Tibial nerve (tissue), 4 donors: ENCODE measurements around the gene SPEM2. TPM values are rescaled to one million over a fixed set of nuclear protein-coding genes. Genes with fewer than 3 reads are reported as not detected.

Experiments
- DNase-seq, 2 donors: peaks; one replicate each; pipeline ENCODE4 v3.0.0-alpha.2; 2019; ENCODE audit warnings: low spot score in 2 of 2
- H3K27ac ChIP-seq, 4 donors: fragments of 200-600 bp; sonication (generic) in 3 of 4; one replicate each; pipeline ENCODE4 v1.5.1; 2017 to 2019; ENCODE audit warnings: mild to moderate bottlenecking in 1 of 4
- H3K27me3 ChIP-seq, 2 donors: fragments of 200-600 bp; sonication (generic) in 1 of 2; one replicate each; pipeline versions ENCODE4 v1.5.1 to v1.6.0; 2017 to 2019
- H3K36me3 ChIP-seq, 3 donors: fragments of 200-600 bp; sonication (generic); one replicate each; pipeline ENCODE4 v1.5.1; 2018 to 2019
- H3K4me1 ChIP-seq, 4 donors: fragments of 200-600 bp; sonication (generic) in 3 of 4; one replicate each; pipeline ENCODE4 v1.5.1; 2017 to 2019
- H3K4me3 ChIP-seq, 4 donors: fragments of 200-600 bp; sonication (generic) in 3 of 4; one replicate each; pipeline ENCODE4 v1.5.1; 2017 to 2019; ENCODE audit warnings: mild to moderate bottlenecking in 1 of 4, moderate library complexity in 1 of 4
- H3K9me3 ChIP-seq, 4 donors: fragments of 200-600 bp; sonication (generic) in 3 of 4; one replicate each; pipeline ENCODE4 v1.5.1; 2017 to 2019
- CTCF ChIP-seq, 5 experiments: fragments of 200-600 bp in 3 of 5; fragments of 450-650 bp in 2 of 5; sonication (generic) in 3 of 5; IDR thresholded peaks; one replicate each; pipeline ENCODE4 v1.5.1; 2016 to 2019; ENCODE audit warnings: antibody characterized with exemption in 5 of 5, mild to moderate bottlenecking in 3 of 5, moderate library complexity in 2 of 5
- EP300 ChIP-seq, 2 donors: sonication (generic); formaldehyde crosslinking; IDR thresholded peaks; one replicate each; pipeline ENCODE4 v1.6.1; 2017; ENCODE audit warnings: antibody characterized with exemption in 2 of 2, mild to moderate bottlenecking in 1 of 2
- POLR2A ChIP-seq, 2 donors: fragments of 450-650 bp; IDR thresholded peaks; one replicate each; pipeline ENCODE4 v1.6.1; 2017; ENCODE audit warnings: antibody characterized with exemption in 2 of 2, mild to moderate bottlenecking in 2 of 2, moderate library complexity in 2 of 2
- WGBS, 2 donors: methylation state at CpG; one replicate each; pipeline ENCODE4 v1.1.5; 2018; 5-methylcytosine and 5-hydroxymethylcytosine counted together
- total RNA-seq, 4 donors: library from RNA; depleted of rRNA; stranded (reverse); fragments of >200 nt; gene quantifications; one replicate each; pipeline ENCODE4 v1.1.0, GENCODE V29; 2016

SPEM2 gene
- total RNA-seq, 4 donors from 2014 or later, result not detected

DNA sequence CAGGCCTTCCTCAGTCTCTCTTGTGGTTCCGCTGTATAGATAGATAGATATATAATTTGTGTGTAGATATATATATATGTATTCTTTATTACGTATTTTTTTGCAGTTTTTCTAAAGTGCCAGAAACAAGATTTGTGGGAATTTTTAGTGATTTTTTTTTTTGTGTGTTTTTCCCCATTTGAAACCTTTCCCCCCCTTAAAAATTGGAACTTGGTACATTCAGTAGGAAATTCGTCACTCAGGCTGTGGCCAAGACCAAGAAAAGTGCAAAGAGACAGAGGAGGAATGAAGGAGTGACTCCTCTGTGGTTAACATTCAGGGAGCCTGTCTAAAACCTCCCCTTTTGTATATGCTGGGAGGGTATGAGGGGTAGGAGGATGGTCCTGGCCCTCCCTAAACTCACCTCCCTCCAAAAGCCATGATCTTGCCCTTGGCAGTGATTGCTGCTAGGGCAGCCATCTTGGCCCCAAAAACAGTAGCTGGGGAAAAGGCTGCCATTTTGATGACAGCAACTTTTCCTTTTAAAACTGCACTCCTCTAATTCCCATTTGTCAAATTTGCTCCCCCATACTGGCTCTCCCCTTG, 34.6 kb downstream of the SPEM2 start:
- peaks cover 0 to 39% (median 9%) of the 10 kb centered on the region in 3 donors for H3K36me3 ChIP-seq

DNA sequence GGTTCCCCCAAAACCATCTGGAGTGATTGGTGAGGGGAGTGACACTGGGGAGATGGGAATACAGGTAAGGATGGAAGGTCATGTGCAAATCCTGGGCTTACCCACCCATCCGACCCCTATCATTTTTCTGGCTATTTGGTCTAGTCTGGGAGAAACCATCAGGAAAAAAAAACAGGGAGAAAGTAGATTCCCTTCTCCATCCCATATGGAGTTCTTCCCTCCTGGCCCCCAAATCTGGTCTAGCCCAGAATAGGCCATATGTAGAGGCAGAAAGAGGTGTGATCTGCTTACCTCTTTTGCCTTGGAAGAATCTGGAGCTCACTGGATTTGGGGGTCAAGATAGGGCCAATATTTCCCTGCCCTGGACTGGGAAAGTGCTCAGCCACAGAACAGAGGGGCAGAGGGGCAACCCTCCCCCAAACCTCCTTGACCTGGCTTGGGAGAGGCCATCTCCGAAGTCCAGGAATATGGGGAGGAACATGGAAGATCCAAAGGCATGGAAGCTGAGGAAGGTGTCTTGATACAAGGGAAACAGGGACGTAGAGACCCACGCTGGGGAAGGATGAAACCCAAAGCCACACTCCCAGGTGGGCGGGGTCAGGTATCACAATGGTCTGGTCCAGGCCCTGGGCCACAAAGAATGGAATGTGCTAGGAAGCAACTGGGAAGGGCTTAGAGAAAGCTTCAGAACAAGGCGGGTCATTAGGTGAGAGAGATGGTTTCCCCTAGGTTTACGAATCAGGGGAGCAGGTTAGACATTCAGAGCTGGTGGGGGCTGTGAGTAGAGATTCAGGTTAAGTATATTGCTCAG, 35.6 kb downstream of the SPEM2 start:
- Histone ChIP-seq H3K36me3 (peaks cover 0 to 49% (median 9%) of the 10 kb centered on the region in 3 donors), H3K9me3 (no peaks in the 10 kb centered on the region), H3K27ac (peak overlapping the region; percentile 22 to 79 (median 43)), H3K27me3 (no peaks in the 10 kb centered on the region), H3K4me1 (peaks cover 0 to 38% (median 9%) of the 10 kb centered on the region in 4 donors), H3K4me3 (no peak overlapping the region)
- TF ChIP-seq CTCF (IDR thresholded peaks at IDR 0.05) (no peak), EP300 (IDR thresholded peaks at IDR 0.05) (no peak), POLR2A (IDR thresholded peaks at IDR 0.05) (no peak)
- DNase-seq, result no peak
- 89 to 91% methylated on average over 7 of the region's 7 CpGs for WGBS, 2 donors

More for the DNA sequence above, 34.6 kb downstream of the SPEM2 start:
- Histone ChIP-seq H3K4me3 (no peak overlapping the region), H3K4me1 (peaks cover 0 to 35% (median 7%) of the 10 kb centered on the region in 4 donors), H3K9me3 (no peaks in the 10 kb centered on the region), H3K27me3 (no peaks in the 10 kb centered on the region), H3K27ac (peak overlapping the region in 2 of 4 donors; percentile 52 to 70)
- 65 to 67% methylated on average over 3 of the region's 3 CpGs for WGBS, 2 donors
- TF ChIP-seq CTCF (IDR thresholded peaks at IDR 0.05), result no peak
- TF ChIP-seq POLR2A (IDR thresholded peaks at IDR 0.05), result no peak
- no peak for TF ChIP-seq EP300 (IDR thresholded peaks at IDR 0.05)
- no peak for DNase-seq

DNA sequence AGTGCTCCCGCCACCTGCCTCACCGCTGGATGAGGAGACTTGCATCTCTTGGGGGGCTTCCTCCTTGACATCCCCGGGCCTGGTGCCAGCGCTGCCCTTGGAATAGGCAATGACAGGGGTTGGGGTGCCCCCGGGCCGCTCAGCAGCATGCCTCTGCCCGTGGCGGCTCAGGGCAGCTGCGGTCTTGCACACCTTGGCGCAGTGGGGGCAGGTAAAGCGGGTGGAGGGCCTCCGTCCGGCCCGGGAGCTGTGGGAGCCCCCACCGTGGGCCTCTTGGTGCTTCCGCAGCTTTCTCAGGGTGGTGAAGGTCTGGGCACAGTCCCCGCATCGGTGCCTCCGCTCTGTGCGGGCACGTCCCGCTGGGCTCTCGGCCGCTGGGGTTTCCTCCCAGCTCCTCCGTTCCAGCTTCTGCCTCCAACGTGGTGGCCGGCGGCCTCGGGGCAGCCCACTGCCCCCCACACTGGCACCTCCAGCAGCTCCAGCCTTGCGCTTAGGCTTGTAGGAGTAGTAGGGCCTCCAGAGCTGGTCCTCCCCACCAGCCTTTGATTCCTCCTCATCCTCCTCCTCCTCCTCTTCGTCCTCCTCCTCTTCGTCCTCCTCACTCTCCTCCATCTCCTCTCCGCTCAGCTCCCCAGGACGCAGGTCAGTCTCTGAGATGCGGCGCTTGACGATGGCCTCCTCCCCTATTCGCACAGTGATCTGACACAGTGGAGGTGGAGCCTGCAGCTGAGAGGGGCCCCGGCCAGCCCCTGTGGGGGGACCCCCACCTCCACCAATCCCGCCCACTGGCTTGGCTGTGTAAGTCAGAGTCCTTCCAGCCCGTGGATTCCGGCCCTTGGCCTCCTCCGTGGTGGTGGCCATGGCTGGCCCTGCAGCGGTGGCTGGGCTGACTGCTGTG, 37.3 kb downstream of the SPEM2 start:
- no peak overlapping the region for H3K4me3 ChIP-seq
- no peak for DNase-seq
- TF ChIP-seq EP300 (IDR thresholded peaks at IDR 0.05), result no peak
- TF ChIP-seq POLR2A (IDR thresholded peaks at IDR 0.05), result no peak
- no peak for TF ChIP-seq CTCF (IDR thresholded peaks at IDR 0.05)
- no peaks in the 10 kb centered on the region for H3K27me3 ChIP-seq
- peaks cover 0 to 57% (median 9%) of the 10 kb centered on the region in 3 donors for H3K36me3 ChIP-seq
- H3K27ac ChIP-seq, result no peak overlapping the region
- peaks cover 0 to 41% (median 18%) of the 10 kb centered on the region in 4 donors for H3K4me1 ChIP-seq
- 84 to 89% methylated on average over 42 to 44 of the region's 44 CpGs for WGBS, 2 donors
- no peaks in the 10 kb centered on the region for H3K9me3 ChIP-seq

- no peak for DNase-seq
- peaks cover 0 to 57% (median 9%) of the 10 kb centered on the region in 3 donors for H3K36me3 ChIP-seq
- TF ChIP-seq EP300 (IDR thresholded peaks at IDR 0.05) (no peak), CTCF (IDR thresholded peaks at IDR 0.05) (no peak), POLR2A (IDR thresholded peaks at IDR 0.05) (no peak)
- no peaks in the 10 kb centered on the region for H3K27me3 ChIP-seq
- H3K27ac ChIP-seq, result no peak overlapping the region
- 76 to 82% methylated on average over 9 to 14 of the region's 14 CpGs for WGBS, 2 donors
- H3K4me1 ChIP-seq, result peaks cover 0 to 48% (median 21%) of the 10 kb centered on the region in 4 donors
- no peak overlapping the region for H3K4me3 ChIP-seq
- H3K9me3 ChIP-seq, result no peaks in the 10 kb centered on the region
These were observed 38.0 kb downstream of the SPEM2 start for GRCh38 chr17:7463372-7463846.
